Stimulated activated CD4-positive, alpha-beta T cell treated with anti-CD3 and anti-CD28 coated beads, Interleukin-15, amount 100 ng/mL, for 24 hours (primary cell): ENCODE data around the gene C10orf67.

Experiments
- DNase-seq: peaks from one replicate; pipeline ENCODE4 v3.0.0-alpha.2; 2020

The C10orf67 gene

DNA sequence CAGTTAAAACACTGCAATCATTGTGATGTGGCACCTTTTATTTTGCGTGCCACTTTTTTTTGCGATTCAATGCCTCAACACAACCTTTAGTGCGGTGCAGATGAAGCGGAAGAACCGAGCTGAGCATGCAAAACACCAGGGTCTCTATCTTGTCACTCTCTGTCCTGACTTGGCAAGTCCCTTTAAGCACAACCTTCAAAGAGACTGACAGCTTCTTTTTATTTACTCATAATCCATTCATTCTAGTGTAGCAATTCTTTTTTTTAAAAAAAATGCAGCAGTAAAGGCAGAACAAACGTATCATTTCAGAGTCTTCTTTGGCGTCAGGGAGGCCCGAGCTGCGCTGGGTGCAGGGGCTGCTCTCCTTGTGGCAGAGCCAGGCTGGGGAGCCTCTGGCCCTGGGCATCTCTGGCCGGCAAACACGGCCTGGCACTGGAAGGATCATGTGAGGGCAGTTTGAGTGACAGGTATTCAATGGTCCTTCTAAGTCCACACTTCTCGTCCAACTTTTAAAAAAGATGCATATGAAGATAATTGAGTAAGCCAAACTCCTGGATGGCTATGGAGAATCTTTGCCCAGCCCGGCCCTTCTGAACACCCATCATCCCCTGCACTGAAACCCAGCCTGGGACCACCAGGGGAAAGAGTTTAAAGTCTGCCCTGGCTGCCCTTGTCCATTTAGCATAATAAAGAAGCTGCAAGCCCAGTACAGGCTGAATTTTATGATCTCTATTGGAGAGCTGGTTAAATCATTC is 148.6 kb downstream of the C10orf67 start:
- no peak for DNase-seq

DNA sequence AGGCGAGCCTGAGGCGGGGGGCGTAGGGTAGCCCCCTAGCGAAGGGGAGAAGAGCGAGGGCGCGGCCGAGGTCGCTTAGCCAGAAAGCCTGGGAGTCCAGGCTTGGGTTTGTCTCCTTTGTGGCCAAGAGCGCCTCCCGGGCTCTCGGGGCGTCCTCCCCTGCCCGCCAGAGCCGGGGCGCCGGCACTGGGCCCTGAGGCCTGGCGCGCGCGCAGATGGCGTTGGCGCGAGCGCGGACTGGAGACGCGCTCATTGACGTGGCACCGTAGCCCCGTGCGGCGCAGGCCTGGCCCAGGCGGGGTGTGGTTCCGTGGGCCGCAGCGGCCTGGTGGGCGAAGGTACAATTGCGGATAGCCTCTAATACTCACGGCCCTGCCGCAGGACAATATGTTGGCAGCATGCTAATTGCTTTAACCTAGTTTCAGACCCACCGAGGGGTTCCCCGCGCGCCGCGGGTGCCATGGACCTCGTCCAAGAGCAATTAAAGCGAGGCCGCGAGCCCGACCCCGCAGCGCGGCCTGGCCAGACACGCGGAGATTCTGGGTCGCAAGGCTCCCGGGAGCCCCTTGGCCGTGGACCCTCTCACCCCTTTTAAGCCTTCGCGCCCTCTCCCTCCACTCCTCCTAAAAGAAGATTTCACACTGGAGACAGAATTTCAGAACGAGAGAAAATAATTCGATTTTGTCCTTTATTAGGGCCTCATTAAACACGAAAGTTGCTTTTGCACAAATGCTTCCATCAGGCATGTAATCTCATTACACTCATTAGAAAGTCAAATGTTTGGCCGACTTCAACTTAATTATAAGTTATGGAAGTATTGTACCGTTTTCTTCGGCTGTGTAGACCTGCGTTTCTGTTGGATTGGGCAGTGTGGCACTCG is 149.4 kb downstream of the C10orf67 start:
- no peak for DNase-seq

DNA sequence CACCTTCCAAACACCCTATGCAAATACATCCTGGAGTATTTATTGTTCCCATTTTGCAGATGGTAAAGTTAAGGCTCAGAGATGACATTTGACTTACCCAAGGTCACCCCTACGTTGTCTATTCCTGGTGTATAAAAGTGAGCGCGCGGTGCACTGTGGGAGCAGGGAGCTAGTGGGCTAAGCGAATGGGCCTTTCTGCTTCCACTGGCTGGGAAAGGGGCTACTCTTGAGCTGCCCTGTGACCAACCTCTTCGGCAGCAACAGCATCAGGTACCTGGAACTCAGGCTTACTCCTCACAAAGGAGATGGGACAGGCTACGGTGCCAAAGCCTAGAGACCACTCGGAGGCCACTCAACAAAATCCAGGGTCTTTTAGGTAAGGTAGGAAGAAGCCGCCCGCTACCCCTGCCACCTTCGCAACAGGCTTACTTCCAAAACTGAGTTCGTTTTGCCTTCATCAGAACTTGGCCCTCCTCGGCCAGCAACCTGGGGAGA is 150.1 kb downstream of the C10orf67 start:
- no peak for DNase-seq

- DNase-seq, result no peak
These were observed 151.0 kb downstream of the C10orf67 start for GRCh38 chr10:23193435-23194074.

DNA sequence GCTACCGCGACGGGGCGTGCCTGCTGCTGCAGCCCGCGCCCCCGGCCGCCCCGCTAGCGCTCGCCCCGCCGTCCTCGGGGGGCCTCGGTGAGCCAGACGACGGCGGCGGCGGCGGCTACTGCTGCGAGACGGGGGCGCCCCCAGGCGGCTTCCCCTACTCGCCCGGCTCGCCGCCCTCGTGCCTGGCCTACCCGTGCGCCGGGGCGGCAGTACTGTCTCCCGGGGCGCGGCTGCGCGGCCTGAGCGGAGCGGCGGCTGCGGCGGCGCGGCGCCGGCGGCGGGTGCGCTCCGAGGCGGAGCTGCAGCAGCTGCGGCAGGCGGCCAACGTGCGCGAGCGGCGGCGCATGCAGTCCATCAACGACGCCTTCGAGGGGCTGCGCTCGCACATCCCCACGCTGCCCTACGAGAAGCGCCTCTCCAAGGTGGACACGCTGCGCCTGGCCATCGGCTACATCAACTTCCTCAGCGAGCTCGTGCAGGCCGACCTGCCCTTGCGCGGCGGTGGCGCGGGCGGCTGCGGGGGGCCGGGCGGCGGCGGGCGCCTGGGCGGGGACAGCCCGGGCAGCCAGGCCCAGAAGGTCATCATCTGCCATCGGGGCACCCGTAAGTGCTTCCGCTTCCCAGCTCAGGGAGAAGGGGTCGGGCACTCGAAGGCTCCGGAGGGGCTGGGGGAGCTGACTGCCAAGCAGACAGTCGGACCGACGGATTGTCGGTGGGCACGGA is 151.7 kb downstream of the C10orf67 start:
- DNase-seq, result no peak

DNA sequence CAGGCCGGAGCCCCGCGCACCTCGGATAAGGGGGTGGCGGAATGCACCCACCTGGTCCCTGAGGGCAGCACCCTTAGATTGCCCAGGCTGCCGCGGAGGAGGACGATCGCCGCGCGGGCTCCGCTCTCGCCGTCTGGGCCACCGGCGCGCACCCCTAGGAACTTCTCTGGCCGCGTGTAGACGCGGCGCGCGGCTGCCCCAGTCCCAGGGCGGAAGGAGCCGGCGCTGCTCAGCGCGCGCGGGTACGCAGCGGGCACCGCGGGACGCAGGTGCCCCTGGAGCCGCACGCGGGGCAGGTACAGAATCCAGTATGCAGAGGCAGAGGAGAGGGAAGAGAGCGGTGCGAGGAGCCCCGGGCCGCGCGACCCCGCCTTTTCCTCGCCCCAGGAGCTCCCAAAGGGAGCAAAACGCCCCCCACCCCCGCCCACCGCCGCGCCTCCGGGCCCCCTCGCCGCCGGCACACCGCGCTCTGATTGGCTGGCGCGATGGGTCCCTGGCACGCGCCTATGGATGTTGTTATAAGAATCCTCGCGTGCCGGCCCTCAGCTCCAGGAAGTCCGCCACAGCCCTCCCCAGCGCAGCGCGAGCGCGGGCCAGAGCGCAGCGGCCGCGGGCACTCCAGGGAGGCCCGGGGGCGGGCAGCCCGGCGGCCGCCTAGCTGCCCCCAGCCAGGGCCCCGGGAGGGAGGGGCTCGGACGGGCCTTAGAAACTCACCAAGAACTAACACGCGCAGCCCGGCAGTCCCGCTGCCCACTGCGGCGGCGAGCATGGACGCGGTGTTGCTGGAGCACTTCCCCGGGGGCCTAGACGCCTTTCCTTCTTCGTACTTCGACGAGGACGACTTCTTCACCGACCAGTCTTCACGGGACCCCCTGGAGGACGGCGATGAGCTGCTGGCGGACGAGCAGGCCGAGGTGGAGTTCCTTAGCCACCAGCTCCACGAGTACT is 152.6 kb downstream of the C10orf67 start, which contains the start of gene PTF1A:
Gene PTF1A (plus strand): TSS at position 549 of the 948 bp plus-strand sequence. CDS start 219 bp downstream, at position 768.
- DNase-seq, result no peak

GRCh38 chr10:23190872-23191763 is 153.5 kb downstream of the C10orf67 start:
- no peak for DNase-seq

DNA sequence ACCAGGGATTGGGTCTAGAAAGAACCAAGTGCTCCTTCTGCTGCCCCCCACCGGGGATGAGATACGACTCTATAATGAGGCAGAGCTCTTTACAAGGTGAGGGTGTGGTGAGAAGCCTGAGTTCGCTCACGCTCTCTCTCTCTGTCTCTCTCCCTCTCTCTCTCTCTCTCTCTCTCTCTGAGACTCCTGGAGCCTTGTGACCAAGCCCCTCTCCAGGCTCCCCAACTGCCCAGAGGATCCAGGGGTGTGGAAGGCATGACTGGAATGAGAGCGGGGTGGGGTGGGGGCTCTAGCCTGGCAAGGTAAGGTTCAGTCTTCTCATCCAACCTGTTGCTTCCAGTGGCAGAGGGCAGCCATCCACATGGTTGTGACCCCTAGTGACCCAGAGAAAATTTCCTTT is 155.6 kb downstream of the C10orf67 start:
- no peak for DNase-seq

DNA sequence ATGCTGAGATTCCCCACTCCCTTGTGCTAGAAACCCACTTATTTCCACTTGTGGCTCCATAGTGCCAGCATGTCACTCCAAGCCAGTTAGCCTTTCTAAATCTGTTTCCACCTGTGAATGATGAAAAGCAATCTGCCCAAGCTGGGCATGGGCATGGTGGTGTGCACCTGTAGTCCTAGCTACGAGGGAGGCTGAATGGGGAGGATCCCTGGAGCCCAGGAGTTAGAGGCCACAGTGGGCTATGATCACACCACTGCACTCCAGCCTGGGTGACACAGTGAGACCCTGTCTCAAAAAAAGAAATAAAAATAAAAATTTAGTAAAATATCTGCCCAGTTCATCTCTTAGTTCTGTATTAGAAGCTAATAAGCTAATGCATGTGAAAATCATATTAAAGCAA is 157.4 kb downstream of the C10orf67 start:
- DNase-seq, result no peak

GRCh38 chr10:23186697-23187096 is 157.9 kb downstream of the C10orf67 start:
- DNase-seq, result no peak

- DNase-seq, result no peak
These were observed 158.4 kb downstream of the C10orf67 start for GRCh38 chr10:23186178-23186577.

DNA sequence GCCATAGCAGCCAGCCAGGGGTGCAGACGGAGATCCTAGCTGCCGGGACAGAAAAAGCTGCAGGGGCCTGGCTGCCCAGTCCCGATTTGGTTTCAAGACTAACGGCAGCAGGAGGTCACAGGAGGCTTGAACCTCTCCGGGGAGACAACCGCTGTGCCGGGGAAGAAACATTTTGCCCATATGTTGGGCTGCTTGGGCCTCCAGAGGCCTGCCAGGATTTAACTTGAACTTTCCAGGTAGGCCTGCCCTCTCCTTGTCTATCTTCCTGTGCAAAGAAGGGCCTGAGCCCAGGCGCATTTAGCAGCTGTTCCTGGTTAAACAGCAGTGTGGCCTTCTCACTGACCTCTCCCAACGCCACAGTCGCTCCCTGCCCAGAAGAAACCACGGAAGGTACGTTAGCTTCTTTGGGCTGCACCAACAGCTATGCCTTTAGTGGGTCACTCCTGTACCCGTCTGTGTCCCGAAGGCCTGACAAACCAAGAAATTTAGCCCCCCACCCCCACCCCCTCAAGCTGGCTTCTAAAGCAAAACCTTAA is 169.6 kb downstream of the C10orf67 start:
- no peak for DNase-seq

DNA sequence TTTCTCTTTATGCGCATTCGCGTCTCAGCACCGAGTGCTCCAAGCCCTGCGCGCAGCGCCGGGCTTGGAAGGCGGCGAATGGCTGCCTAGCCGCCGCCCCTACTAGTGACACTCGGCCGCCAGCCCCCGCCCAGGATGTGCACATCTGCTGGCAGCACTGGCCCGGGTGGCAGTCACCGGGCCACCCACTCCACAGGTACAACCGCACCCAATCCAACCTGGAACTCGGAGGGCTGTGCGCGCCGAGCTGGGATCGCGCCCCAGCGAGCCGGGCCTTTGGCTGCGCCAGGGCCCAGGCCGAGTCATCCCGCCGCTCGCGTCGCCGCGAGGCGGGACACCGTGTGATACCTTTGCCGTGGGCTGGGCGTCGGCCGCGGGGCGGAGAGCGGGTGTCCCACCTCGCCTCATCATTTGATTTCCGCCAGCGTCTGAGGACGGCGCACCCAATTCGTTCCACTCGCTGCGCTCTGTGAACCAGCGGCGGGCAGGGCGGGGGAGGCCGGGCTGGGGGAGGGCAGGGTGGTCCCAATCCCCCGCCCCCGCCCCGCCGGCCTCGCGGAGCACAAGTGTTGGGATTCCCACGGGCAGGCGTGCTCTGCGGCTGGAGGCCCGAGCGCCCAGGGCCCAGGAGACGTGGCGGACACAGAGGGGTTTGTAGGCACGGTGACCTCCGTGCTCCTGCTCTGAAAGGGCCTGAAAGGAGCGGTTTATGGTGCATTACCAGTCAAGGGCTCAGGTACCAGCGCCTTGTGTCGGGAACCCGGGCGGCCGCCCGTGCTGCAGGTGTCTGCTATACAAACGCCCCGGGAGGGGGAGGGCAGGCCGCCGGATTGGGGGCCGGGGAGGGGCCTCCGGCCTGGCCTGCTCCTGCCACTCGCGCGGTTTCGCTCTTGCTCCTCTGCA is 170.3 kb downstream of the C10orf67 start:
- no peak for DNase-seq

DNA sequence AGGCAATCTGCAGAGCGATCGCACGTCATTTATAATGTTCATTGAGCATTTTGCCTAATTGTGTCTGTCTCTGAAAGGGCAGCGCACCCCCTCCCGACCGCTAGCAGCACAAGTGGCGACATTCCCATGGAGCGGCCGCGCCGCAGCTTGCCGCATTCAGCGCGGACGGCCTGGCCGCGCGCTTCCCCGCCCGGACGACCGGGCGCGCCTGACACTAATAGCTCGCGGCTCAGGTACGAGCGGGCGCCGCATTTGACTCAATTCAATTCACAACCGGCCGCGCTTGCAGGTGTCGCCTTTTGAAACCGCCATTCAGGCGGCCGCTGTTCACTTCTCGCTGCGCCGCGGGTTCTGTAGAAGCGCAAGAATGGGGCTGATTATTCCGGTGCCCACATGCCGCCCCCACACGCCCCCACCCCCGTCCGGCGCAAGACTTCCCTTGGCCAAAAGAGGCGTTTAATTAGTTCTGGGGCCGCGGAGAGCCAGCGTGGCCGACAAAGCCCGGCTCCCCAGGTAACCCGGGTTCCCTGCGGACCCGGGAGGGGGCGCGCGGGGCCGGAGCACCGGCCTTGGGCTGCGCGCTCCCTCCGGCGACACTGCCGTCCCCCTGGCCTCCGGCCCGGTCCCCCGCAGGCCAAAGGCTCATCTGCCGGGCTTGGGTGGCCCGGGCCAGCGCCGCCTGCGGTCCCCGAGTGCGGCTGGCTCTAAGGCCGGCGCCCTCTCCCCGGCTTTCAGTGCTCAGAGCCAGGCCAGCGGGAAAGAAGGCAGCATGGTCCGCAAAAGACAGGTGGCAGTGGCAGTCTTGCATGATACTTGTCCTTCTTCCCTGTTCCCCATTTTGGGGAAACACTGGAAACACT is 171.2 kb downstream of the C10orf67 start:
- DNase-seq, result no peak

DNA sequence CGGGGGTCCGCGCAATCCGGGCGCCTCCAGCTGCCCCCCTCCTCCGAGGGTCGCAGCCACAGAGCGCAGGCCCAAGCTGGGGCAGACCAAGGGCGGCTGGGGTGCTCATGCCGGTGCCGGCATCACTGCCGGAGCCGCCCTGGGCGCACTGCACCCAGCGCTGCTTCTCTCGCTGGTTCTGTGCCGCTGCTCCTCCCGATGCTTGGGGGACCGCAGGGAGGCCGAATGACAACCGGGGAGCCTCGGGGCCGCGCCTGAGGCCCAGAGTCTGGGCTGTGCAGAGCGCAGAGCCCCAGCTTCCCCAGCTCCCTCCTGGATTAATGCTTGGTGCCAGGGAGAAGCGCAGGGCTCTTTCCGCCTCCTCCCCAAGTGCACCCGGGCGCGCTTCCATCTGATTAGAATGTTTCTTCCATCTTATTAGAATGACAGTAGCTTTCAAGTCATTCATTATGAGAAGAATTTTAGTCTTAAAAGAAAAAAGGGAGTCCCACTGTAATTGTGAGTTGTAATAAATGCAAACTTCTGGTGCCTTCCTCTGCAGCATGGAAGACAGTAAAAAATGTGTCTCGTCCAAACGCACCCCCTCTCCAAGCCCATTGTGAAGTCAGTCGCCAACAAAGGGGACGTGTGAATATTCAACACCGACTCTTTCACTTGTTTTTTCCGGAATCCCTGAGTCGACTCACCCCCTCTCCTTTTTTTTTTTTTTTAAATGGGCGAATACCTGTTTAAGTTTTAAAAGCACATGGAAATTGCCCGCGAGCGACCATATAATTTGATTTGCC is 172.0 kb downstream of the C10orf67 start:
- DNase-seq, result no peak

- no peak for DNase-seq
These were observed 173.2 kb downstream of the C10orf67 start for GRCh38 chr10:23171232-23171876.

DNA sequence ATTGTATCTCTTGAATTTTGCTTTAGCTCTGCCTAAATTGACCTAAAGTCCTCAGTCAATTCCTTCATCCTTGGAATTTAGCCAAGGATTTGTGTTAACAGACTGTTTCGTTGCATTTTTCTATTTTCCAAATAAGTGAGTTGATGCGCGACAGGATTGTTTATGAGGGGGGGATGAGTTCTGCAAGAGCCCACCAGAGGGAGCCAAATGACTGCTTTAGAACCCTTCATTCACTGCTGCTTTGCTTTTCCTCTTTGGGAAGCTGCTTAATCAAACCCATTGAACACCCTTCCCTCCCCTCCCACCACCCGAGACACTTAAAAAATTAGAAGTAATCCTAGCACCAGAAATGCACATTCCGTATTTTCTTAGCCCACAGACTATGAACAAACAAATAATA is 186.2 kb downstream of the C10orf67 start:
- DNase-seq, result peak; percentile 48
